GM19324 (cell line): Measurements from ENCODE around the gene LMO3.
A peak's percentile ranks its signal among the peaks of the same experiment; 100 is the strongest.
"Not testable (repeated sequence)": the region's sequence is repeated elsewhere in the genome, so short reads cannot be mapped to it uniquely, and the experiment has no call there.

Experiments used
- ATAC-seq: cut with Tn5 transposase; IDR thresholded peaks from one replicate; pipeline ENCODE4 v1.9.1; 2021; ENCODE audit warnings: mild to moderate bottlenecking, moderate library complexity; ENCODE audit not compliant: unreplicated experiment, low FRiP score

The LMO3 gene

DNA sequence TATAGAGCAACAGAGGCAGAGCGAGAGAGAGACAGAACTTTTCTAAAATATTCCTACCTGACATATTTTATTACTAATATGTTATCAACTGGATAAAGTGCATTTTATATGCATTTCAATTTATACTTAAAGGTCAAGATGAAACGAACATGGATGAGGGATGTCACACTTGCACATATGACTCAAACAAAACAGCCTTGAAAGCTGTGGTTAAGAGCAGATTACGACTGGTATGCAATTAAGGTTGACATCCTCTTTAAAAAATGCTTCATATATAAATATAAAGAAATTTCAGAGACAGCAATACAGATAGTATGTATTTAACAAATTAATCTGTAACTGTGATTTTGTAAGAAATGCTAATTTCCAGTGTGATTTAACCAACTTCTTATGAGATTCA is 52.5 kb downstream of the LMO3 start:
- no peak for ATAC-seq

DNA sequence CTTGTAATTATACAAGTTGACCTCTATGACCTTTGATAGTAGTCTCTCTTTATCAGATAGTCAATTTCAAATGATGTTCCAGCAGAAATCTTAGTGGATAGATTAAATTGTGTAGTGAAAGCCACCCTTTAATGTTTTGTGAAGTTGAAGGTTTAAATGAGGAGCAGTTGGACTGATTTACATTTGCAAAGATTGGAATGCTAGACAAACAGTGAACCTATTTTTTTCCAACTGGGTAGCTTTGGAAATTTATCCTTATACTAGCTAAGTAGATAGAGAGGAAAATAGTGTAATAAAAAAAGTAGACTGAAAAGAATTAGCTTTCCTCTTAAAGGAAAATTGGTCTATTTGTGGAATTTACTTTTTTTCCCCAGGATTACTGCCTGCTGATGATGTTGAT is 53.7 kb downstream of the LMO3 start:
- ATAC-seq, result no peak

DNA sequence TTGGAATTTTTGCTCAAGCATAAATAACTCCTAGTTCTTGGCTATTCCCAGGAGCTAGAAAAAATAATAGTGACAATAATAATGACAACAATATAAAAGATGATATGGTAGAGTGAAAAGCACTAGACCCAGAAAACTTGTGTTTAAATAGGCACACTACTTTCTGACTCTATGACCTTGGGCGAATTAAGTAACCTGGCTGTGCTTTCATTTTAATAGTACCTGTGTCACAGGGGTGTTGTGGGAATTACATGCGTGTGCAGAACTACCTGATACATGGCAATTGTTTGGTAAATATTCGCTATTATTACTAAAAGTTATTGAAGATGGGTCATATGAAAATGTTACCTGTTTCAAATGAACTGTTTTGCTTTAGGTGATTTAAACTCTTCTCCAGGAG is 60.1 kb downstream of the LMO3 start:
- ATAC-seq, result no peak

DNA sequence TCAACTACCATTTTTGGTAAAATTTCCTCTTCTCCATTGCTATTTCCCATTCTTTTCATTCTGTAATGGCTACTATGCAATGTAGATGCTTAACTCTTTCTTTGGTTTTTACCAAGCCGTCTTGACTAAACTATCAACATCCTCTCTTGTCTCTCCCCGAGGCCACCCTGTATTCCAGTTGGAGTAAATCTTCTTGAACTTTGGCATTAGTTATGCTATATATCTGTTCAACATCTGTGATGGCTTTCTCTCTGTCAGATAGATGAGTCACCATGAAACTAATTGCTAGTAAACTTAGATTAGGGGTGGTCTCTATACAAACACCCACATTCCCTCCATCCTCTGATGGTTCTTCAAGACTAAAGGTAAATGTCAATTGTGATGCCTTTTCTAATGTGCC is 63.4 kb downstream of the LMO3 start:
- ATAC-seq, result no peak

DNA sequence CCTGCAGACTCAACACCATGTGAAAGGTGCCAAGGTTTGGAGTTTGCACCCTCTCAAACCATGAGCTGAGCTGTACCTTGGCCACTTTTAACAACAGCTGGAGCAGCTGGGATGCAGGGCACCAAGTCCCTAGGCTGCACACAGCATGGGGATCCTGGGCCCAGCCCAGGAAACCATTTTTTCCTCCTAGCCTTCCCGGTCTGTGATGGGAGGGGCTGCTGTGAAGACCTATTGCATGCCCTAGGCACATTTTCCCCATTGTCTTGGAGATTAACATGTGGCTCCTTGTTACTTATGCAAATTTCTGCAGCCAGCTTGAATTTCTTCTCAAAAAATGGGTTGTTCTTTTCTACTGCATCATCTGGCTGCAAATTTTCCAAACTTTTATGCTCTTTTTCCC is 68.3 kb downstream of the LMO3 start:
- ATAC-seq, result not testable (repeated sequence)

DNA sequence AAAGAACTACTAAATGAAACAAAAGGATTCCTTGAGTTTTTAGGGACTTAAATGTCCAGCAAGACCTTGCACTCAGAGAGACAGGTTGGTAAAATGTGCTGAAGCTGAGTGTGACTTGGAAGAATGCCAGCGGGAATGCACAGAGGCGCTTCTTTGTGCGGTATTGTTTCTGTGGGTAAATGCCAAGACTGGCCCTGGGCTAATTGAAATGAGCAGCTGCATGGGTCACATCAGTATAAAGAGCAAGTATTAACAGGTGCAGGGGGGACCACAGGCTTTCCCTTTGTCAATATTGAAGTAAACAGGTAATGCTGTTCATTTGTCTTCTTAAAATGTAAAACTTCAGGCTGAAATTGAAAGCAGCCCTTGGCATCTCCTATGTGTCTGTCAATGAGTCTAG is 74.3 kb downstream of the LMO3 start:
- ATAC-seq, result peak; percentile 84

DNA sequence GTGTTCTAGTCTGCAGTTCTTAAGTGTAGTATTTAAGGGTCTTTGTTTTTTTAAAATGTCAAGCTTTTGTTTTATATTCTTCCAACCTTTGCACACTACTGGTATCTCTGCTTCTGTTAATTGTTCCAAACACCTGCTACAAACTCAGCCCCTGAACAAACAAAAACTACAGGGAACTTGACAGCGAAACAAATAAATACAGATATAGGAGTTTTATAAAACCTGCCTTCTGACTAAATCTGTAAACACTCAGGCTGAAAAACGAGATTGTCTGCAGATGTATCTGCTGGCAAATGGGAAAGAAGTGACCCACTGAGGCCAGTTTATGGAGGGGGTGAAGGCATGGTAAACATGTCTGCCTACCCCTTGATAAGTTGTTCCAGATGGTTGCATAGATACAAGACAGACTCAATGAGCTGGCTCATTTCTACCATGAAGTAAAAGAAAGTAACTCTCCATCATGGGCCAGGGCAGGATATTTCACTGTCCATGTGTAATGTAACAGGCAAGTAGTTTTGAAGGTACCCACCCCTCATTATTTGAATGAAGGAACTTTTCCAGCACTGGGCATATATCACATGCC is 75.6 kb downstream of the LMO3 start:
- no peak for ATAC-seq

DNA sequence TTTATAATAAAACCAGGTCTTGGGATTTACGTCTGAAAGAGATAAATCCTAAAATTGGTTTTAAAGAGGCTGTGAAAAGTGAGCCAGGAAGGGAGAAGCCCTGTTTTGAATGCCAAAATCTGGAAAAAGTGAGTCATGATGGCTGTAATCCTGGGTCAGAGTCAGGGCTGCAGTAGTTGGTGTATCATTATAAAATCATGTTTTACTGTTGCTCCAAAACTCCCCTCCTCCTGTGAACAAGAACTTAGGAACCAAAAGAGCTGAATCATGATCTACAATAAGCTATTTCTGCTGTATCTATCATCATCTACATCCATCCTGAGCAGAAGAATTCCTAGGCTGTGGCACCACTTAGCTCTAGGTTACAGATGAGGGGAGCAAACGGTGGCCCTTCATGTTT is 79.3 kb downstream of the LMO3 start:
- no peak for ATAC-seq

DNA sequence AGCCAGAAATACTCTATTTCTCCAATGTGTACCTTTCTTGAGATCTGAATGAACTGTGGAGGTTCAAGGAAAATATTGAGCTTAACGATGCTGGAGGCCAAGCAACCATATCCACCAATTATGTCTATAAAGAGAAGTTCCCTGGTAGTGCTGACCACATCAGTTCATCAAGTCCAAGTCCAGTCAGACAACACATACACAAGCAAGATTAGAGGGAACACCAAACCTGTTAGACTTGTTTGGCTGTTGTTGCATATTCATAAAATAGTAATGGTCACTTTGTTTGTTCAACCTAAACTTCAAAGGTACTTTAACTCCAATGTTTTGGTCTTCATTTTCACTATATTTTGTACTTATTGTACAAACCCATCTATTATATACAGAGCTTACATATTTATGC is 81.6 kb downstream of the LMO3 start:
- no peak for ATAC-seq

DNA sequence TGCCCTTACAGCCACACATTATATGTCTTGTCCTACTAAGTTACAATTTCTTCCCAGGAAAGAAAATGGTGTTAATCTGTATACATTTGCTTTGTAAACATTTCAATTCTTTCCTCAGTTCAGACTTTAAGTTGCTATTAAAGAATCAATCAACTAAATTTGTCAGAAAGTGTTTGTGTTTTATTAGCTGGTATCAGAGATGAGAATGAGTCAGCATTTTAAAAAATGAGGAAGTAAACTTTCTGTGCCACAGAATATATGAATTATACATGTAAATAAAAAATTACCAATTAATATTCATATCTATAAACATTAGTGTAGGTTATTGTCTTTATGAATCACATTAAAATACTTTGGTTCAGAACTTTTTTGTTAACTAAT is 82.0 kb downstream of the LMO3 start:
- ATAC-seq, result no peak

DNA sequence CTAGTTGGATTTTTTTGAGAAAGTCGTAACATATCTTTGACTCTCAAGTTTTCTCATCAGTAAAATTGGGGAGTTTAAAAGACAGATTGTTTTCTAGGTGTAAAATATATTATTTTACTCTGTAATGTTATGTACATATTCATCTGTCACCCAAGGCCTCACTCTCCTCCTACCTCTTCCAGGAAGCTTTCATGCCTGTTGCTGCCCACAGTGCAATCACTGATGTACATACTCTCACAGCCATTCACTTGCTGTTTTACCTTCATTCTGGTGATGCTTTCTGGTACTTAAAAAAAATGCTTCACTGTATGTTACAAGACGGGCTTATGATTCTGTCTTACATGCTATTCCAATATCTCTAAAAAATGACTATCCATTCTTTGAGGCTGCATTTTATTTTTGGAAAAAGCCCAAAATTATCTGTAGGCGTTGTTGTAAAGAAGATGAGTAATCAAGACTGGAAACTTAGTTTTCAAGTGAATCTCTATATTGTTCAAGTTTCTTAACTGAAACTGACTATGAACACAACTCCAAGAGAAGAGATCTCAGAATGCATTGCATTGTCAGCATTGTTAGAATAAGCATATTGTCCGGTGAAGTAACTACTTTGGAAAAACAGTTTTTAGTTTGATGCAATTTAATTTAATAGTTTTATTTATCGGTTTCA is 82.5 kb downstream of the LMO3 start:
- ATAC-seq, result no peak

DNA sequence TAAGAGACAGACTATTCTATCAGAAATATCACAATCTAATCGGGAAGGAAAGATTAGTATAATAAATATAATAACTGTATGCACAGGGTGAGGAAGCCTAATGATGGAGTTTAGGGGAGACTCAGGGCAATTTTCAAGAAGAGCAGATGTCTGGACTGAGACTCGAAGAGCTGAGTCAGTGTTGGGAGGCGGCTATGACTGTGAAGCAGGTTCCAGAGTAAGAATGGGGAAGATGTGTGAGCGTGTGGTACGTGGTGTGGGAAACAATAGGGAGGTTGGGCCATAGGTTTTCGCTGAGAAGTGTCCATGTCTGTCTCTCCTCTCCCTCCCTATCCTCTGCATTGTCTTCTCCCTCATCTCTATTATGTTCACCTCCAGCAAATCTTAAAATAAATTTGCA is 85.6 kb downstream of the LMO3 start:
- ATAC-seq, result no peak

DNA sequence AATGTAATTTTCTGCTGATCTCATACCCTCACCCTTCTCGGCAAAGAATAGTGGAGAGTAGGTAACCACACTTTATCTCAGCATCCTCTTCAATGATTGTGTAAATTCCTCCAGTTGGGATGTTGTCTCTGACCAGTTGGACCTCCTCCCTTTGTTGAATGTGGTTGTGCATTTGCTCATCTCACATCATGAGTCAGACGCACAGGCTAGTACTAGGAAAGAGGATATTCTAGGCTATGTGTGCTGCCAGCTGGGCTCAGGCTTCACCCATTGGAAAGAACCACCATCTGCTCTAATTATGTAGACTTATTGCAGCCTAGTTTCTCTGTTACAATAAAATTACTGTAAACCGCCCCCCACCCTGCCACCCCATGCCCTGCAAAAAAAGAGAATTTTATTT is 90.3 kb downstream of the LMO3 start:
- ATAC-seq, result no peak

DNA sequence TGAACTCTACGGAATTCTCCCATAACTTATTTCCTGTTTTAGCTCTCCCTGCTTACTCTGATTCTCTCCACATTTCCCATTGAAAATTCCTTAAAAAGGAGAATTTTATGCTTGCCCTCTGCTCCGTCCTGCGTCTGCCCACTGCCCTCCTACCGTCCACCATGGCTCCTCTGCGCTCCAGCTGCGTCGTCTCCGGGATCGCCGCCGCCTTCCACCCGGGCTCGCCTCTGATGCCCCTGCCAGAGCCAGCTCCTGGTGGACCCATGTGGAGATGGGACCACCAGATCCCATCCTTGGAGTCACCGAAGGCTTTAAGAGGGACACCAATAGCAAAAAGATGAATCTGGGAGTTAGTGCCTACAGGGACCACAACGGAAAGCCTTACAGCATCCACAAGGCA is 92.7 kb downstream of the LMO3 start:
- no peak for ATAC-seq

DNA sequence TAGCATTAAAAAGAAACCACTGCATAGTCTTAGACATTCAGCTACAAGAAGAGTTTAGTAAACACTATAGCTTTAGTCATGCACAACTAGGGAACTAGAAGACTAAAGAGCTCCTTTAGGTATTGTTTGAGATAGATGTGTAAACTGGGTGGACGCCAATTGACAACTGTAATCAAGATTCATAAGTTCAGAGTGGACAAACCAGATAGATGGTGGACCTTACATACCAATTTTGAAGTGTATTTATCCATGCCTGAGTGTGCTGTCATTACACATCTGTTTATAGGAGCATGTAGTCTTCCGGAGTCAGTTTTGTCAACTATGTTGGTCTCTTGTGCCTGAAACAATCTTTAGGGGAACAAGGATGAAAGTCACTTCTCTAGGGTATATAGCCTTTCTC is 96.6 kb downstream of the LMO3 start:
- ATAC-seq, result no peak

DNA sequence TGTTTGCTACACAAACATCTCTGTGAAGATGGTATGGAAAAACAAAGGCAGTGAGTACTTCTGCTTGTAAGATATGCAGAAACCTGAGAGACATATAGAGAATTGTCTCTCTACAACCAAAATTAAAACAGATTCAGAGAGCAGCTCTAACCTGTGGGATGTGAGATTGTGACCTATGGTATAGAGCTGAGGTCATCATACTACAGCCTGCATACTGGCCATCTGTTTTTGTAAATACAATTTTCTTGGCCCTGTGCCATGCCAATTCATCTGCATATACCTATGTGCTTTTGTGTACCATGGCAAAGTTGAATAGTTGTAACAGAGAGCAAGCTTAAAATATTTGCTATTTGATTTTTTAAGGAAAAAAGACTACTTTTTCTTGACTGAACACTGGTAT is 99.6 kb downstream of the LMO3 start:
- no peak for ATAC-seq

DNA sequence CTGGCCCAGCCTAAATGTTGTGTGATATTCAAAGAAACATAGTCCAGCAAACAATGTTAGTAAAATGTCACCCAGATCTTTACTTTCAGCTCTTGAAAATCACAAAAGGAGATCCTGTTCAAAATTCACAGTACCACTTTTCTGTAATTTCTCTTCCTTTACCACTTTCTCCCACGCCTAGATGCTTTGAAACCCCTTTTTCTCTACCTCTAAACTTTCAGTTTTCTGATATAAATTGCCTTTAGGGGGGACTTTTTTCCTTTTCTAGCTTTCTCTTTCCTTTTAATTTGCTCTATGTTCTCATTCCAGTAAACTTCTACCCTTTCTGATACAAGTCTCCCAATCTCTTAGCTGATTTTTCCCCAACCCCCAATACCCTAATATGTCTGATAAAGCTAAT is 101.8 kb downstream of the LMO3 start:
- ATAC-seq, result peak; percentile 49

DNA sequence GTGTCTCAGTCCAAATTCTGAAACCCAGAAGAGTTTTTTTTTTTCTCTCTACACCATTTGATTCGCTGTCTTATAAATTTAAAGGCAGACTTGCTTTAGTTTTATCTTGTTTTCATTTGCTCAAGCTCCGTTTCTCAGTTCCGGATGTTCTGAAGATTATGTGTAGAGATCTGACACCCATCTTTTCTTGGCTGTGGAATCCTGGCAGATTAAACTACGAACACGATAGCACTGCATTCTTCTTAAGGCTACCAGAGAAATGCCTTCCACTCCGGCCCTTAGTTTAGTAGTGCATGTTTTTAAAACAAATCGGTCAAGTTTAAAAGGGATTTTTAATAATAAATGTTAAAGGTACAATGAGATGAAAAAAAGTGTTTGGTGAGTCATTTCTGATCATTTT is 106.4 kb downstream of the LMO3 start:
- no peak for ATAC-seq
